ENCODE results near the gene ANXA5. TPM values are rescaled to one million over a fixed set of nuclear protein-coding genes. Genes with fewer than 3 reads are reported as not detected.
A peak's percentile ranks its signal among the peaks of the same experiment; 100 is the strongest.

ANXA5 gene
- total RNA-seq, 8 experiments from 2014 or later = 54.5 to 428 (median 132) TPM

DNA sequence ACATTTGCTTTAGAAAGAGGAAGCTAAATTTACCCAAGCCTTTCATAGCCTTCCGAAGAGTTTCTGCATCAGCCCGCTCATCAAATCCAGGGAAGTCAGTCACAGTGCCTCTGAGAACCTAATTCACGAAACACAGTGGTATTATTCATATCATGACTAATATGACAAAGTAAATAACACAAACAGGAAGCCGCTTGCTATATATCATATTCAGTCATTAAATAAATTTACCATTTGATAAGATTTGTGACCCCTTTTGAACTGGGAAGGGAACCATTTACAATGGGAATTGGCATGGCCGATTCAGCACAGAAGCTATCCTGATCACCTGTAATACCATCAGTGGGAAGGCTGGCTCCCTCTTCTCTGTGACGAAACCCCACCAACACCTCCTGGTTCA, 10.5 kb downstream of the ANXA5 start:
- Histone ChIP-seq H3K27ac (no peak overlapping the region), H3K4me3 (no peak overlapping the region), H3K4me1 (replicated peaks in 1 of 2) (no peaks in the 10 kb centered on the region)
- 69 to 100% (median 93%) methylated on average over 1 to 6 of the region's 6 CpGs; no CpG with 5 or more reads in 1 of the 10 experiments for WGBS, 10 experiments
- in situ Hi-C loops (cut with MboI; ENCODE audit: low pct_unique_long_range_greater_than_20kb in 2 of 9, low sequenced_read_pairs in 9 of 9, unreplicated experiment in 9 of 9) = no loop called here
- ATAC-seq (replicated peaks in 6 of 8) = no peak

DNA sequence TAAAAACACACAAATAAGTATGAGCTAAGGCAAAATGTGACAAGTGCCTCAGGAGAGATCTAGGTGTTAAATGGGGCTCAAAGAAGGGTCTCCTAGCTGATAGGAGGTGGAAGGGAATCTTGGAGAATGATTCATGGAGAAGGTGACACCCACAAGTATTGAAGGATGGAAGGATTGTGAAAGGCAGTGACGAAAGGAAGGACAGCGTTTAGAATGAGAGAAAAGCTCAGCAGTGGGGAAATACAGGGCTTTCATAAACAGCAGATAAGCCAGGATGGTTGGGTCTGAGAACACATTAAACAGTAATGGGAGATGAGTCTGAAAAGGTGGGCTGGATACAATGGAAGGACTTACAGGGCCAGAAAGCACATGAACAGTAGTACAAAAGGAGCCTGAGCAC, 11.5 kb downstream of the ANXA5 start:
- Histone ChIP-seq H3K4me1 (replicated peaks in 1 of 2) (no peaks in the 10 kb centered on the region), H3K27ac (no peak overlapping the region), H3K4me3 (no peak overlapping the region)
- in situ Hi-C loops (cut with MboI; ENCODE audit: low pct_unique_long_range_greater_than_20kb in 2 of 9, low sequenced_read_pairs in 9 of 9, unreplicated experiment in 9 of 9) = no loop called here
- ATAC-seq (replicated peaks in 6 of 8) = no peak
- 83 to 100% (median 93%) methylated on average over 1 to 2 of the region's 2 CpGs; no CpG with 5 or more reads in 2 of the 10 experiments for WGBS, 10 experiments

DNA sequence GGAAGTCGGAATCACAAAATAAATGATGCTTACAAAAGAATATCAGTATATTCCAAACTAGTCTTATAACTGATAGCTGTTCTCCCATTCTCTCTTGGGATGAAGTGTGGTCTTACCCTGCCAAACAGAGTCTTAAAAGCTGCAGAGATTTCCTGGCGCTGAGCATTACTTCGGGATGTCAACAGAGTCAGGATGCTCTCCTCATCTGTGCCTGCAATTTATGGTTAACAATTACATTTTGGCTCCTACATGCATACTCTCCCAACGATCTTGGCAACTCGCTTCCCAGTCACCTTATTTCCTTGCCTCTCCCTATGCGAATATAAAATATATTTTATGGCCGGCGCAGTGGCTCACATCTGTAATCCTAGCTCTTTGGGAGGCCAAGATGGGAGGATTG, 12.2 kb downstream of the ANXA5 start:
- Histone ChIP-seq H3K4me1 (replicated peaks in 1 of 2) (no peaks in the 10 kb centered on the region), H3K4me3 (no peak overlapping the region), H3K27ac (no peak overlapping the region)
- no peak for ATAC-seq (replicated peaks in 6 of 8)
- in situ Hi-C loops (cut with MboI; ENCODE audit: low pct_unique_long_range_greater_than_20kb in 2 of 9, low sequenced_read_pairs in 9 of 9, unreplicated experiment in 9 of 9) = no loop called here
- 84 to 100% (median 95%) methylated on average over 1 to 6 of the region's 8 CpGs; no CpG with 5 or more reads in 1 of the 10 experiments for WGBS, 10 experiments

DNA sequence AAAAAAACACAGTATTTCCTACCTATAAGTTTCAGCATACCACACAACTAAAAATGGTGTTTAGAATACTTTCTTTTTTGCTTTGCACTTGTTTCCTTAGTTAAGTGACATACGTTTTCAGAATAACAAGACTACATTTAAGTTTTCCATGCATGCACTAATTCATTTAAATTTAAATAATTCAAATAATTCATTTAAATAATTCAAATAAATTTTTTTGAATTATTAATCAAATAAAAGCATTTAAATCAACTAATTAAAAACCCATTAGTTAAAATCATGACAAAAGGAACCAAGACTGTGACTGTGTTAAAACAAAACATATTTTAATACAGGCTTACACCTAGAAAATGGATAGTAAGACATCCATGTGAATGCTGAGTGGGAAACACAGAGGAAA, 12.8 kb downstream of the ANXA5 start:
- no peak for ATAC-seq (replicated peaks in 6 of 8)
- H3K27ac ChIP-seq = no peak overlapping the region
- in situ Hi-C loops (cut with MboI; ENCODE audit: low pct_unique_long_range_greater_than_20kb in 2 of 9, low sequenced_read_pairs in 9 of 9, unreplicated experiment in 9 of 9) = no loop called here
- 58 to 100% (median 92%) methylated on average over 1 of the region's 1 CpG; no CpG with 5 or more reads in 1 of the 10 experiments for WGBS, 10 experiments
- no peak overlapping the region for H3K4me3 ChIP-seq
- no peaks in the 10 kb centered on the region for H3K4me1 ChIP-seq (replicated peaks in 1 of 2)

DNA sequence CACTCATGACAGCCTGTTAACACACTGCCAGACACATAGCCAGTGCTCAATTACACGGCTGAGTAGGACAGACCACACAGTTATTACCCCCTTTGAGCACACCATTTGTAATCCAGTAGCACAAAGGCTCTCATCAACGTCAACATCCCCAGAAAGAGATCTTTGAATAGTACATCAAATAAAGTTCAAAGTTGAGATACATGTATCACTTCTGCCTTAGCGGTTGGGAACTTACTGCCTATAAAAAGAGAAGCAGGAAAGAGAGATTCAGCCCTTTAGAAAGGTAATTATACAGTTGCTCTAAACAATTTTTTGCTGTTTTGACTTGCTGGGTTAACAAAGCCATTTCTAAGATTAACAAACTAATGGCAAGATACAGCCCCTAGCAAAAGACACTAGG, 16.2 kb downstream of the ANXA5 start:
- in situ Hi-C loops (cut with MboI; ENCODE audit: low pct_unique_long_range_greater_than_20kb in 2 of 9, low sequenced_read_pairs in 9 of 9, unreplicated experiment in 9 of 9) = no loop called here
- no peak overlapping the region for H3K4me3 ChIP-seq
- no peak for ATAC-seq (replicated peaks in 6 of 8)
- no peak overlapping the region for H3K27ac ChIP-seq
- no peaks in the 10 kb centered on the region for H3K4me1 ChIP-seq (replicated peaks in 1 of 2)
- 23 to 71% (median 60%) methylated on average over 1 to 3 of the region's 3 CpGs; no CpG with 5 or more reads in 2 of the 10 experiments for WGBS, 10 experiments

DNA sequence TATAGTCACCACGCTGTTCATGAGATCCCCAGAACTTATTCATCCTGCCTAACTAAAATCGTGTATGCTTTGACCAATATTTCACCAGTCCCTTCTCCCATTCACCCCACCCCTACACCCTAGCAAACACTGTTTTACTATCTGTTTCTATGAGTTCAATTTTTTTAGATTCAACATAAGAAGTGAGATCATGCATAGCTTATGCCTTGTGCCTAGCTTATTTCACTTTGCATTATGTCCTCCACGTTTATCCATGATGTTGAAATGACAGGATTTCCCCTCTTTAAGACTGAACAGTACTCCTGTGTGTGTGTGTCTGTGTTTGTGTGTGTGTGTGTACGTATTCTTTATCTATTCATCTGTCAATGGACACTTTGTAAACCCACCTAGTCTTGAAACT, 16.8 kb downstream of the ANXA5 start:
- H3K4me1 ChIP-seq (replicated peaks in 1 of 2) = no peaks in the 10 kb centered on the region
- no peak overlapping the region for H3K27ac ChIP-seq
- H3K4me3 ChIP-seq = no peak overlapping the region
- WGBS, 10 experiments = 60 to 100% (median 90%) methylated on average over 1 to 4 of the region's 4 CpGs; no CpG with 5 or more reads in 1 of the 10 experiments
- no peak for ATAC-seq (replicated peaks in 6 of 8)
- in situ Hi-C loops (cut with MboI; ENCODE audit: low pct_unique_long_range_greater_than_20kb in 2 of 9, low sequenced_read_pairs in 9 of 9, unreplicated experiment in 9 of 9) = no loop called here

DNA sequence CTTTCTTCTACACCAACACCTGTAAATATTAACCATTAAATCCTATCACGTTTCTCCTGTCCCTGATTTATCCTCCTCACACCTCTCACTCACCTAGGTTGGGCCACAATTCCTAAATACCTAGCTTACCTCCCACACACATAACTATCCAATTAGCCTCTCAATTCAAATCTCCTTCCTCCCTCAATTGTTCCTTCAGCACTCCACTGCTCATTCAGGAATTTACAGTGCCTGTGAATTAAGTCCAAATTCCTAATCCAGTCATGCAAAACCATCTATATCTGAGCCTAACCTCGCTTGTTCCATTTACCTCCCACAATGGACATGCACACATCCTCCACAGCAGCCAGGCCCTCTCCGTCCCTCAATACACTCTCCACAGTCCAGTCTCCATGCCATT, 17.5 kb downstream of the ANXA5 start:
- no peak for ATAC-seq (replicated peaks in 6 of 8)
- in situ Hi-C loops (cut with MboI; ENCODE audit: low pct_unique_long_range_greater_than_20kb in 2 of 9, low sequenced_read_pairs in 9 of 9, unreplicated experiment in 9 of 9) = no loop called here
- WGBS, 10 experiments = 80 to 100% (median 100%) methylated on average over 1 to 2 of the region's 3 CpGs; no CpG with 5 or more reads in 2 of the 10 experiments
- Histone ChIP-seq H3K27ac (no peak overlapping the region), H3K4me1 (replicated peaks in 1 of 2) (no peaks in the 10 kb centered on the region), H3K4me3 (no peak overlapping the region)

DNA sequence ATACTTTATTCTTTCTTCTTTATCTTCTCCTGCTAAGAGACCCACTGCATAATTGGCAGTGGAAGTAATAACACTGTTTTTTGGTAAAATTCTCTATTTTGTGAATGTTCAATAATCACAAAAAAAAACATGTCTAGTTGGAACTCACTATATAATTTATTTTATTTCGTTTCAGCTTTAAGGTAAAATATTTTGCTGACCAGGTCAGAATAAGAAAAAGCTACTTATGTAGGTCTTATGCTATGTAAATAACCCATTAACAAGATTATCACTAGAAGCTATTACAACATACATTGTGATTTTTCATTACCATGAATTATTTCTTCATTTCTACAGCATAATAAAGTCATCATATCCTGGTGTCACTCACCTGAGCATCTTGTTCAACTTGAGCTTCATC, 19.3 kb downstream of the ANXA5 start:
- in situ Hi-C loops (cut with MboI; ENCODE audit: low pct_unique_long_range_greater_than_20kb in 2 of 9, low sequenced_read_pairs in 9 of 9, unreplicated experiment in 9 of 9) = no loop called here
- no peaks in the 10 kb centered on the region for H3K4me1 ChIP-seq (replicated peaks in 1 of 2)
- H3K27ac ChIP-seq = no peak overlapping the region
- WGBS, 10 experiments = 40 to 100% (median 100%) methylated on average over 1 of the region's 1 CpG; no CpG with 5 or more reads in 2 of the 10 experiments
- no peak overlapping the region for H3K4me3 ChIP-seq
- ATAC-seq (replicated peaks in 6 of 8) = no peak

DNA sequence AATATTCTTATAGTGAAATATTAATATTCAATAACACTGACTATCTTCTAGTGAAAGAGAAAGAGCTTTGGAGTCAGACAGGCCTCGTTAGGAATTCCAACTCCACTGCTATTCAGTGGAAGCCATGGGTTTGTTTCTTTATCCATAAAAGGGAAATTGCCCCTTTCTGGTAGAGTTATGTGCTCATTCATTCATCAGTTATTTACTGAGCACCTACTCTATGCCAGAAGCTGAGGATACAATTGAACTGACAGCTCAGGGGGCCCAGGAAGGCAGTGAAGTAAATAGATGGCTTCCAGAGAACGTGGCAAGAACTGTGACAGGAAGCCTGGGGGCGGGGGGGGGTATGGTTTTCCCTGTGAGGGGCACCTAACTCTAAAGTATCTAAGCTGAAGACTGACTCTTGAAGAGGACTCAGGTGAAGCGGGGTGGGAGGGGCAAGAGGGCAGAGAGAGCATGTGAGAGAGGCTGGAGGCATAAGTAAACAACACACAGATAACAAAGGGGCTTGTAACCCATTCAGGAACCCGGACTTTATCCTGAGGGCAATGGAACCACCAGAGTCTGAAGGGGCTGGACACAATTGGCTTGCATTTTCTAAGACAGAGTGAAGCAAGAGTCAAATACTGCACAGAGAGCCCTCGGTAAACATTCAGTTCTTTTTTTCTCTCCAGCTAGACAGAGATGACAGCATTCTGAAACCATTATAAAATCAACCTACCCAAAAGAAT, 20.3 kb downstream of the ANXA5 start:
- 22 to 100% (median 88%) methylated on average over 1 to 4 of the region's 6 CpGs; no CpG with 5 or more reads in 2 of the 10 experiments for WGBS, 10 experiments
- in situ Hi-C loops (cut with MboI; ENCODE audit: low pct_unique_long_range_greater_than_20kb in 2 of 9, low sequenced_read_pairs in 9 of 9, unreplicated experiment in 9 of 9) = no loop called here
- H3K27ac ChIP-seq = no peak overlapping the region
- H3K4me3 ChIP-seq = no peak overlapping the region
- peak in 2 of 8 experiments; percentile 48 to 66 for ATAC-seq (replicated peaks in 6 of 8)
- H3K4me1 ChIP-seq (replicated peaks in 1 of 2) = no peaks in the 10 kb centered on the region

DNA sequence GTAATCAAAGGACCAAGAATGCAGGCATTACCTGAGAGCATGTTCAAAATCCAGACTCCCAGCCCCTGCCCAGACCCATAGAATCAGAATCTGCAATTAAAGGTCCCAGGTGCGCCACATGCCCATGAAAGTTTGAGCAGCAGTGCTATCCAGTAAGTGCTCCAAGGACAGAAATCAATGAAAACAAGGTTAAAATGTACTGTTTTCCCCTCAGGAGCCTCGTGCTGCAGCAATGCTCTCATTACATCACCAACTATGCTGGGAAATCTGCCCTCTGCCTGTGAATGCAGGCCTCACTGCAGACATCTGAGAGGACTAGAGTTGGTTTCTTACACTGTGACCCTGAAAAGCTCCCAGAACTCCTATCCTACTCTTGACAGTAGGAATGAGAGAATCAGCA, 21.1 kb downstream of the ANXA5 start:
- no peak overlapping the region for H3K4me3 ChIP-seq
- peak in 6 of 8 experiments; percentile 36 to 92 (median 63) for ATAC-seq (replicated peaks in 6 of 8)
- H3K4me1 ChIP-seq (replicated peaks in 1 of 2) = no peaks in the 10 kb centered on the region
- in situ Hi-C loops (cut with MboI; ENCODE audit: low pct_unique_long_range_greater_than_20kb in 2 of 9, low sequenced_read_pairs in 9 of 9, unreplicated experiment in 9 of 9) = no loop called here
- 20 to 100% (median 88%) methylated on average over 1 to 2 of the region's 2 CpGs; no CpG with 5 or more reads in 2 of the 10 experiments for WGBS, 10 experiments
- no peak overlapping the region for H3K27ac ChIP-seq

DNA sequence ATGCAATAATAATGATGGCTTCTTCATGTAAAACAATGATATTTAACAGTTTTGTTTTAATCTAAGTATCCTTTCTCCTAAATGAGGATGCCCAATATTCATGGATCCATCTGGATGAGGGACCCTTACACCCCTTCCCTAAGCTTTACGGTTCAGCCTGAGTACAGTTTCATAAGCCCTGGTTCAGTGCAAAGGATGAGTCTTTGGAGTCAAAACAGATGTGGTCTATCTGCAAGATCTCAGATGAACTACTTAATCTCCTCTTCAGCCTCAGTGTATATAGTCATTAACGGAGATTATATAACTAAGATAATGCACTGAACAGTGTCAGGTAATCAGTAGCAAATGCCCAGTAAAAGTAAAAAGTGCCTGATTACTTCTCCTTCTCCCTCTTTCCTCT, 22.1 kb downstream of the ANXA5 start:
- no peak for ATAC-seq (replicated peaks in 6 of 8)
- Histone ChIP-seq H3K27ac (no peak overlapping the region), H3K4me1 (replicated peaks in 1 of 2) (no peaks in the 10 kb centered on the region), H3K4me3 (no peak overlapping the region)
- in situ Hi-C loops (cut with MboI; ENCODE audit: low pct_unique_long_range_greater_than_20kb in 2 of 9, low sequenced_read_pairs in 9 of 9, unreplicated experiment in 9 of 9) = loop anchor here in 1 of 9 experiments (25.0 kb wide), 1 partner anchor 487 kb away; no protein-coding TSS in a partner anchor
- WGBS, 10 experiments = 80 to 100% (median 100%) methylated on average over 1 to 2 of the region's 2 CpGs; no CpG with 5 or more reads in 4 of the 10 experiments

DNA sequence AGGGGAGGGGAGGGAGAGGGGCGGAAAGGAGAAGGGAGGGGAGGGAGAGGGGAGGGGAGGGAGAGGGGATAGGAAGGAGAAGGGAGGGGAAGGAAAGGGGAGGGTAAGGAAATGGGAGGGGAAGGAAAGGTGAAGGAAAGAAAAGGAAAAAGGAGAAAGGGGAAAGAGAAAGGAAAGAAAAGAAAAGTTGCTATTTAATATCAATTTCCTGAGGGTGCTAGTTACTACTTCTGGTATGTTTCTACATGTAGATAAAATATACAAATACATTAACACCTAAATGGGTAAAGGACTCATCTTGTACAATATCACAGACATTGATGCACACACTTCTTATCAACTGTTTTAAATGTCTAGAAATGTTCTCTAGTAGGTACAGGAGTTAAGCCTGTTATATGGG, 22.6 kb downstream of the ANXA5 start:
- Histone ChIP-seq H3K4me1 (replicated peaks in 1 of 2) (no peaks in the 10 kb centered on the region), H3K4me3 (no peak overlapping the region), H3K27ac (no peak overlapping the region)
- in situ Hi-C loops (cut with MboI; ENCODE audit: low pct_unique_long_range_greater_than_20kb in 2 of 9, low sequenced_read_pairs in 9 of 9, unreplicated experiment in 9 of 9) = loop anchor here in 1 of 9 experiments (25.0 kb wide), 1 partner anchor 487 kb away; no protein-coding TSS in a partner anchor
- no CpG with 5 or more reads among the region's 1 CpG for WGBS, 10 experiments
- ATAC-seq (replicated peaks in 6 of 8) = no peak

DNA sequence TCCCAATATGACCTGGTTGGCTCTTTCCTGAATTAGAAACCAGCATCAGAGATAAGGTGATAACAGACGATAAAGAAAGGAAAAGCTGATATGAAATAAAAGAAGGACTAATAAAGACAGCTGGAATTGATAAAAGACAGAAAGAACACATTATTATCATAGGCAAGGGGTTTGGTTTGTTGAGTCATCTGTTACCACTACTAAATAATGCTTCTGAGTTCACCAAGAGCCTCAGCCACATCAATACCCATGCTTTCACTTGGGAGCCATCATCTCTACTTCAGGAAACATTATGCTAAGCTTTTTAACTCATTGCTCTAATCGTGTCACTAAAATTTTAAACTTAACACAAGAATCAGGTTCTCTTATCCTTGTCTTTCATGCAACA, 27.6 kb downstream of the ANXA5 start:
- no peak for ATAC-seq (replicated peaks in 6 of 8)
- H3K4me3 ChIP-seq = no peak overlapping the region
- WGBS, 10 experiments = 0 to 100% (median 89%) methylated on average over 1 to 2 of the region's 2 CpGs; no CpG with 5 or more reads in 1 of the 10 experiments
- in situ Hi-C loops (cut with MboI; ENCODE audit: low pct_unique_long_range_greater_than_20kb in 2 of 9, low sequenced_read_pairs in 9 of 9, unreplicated experiment in 9 of 9) = loop anchor here in 1 of 9 experiments (25.0 kb wide), 1 partner anchor 482 kb away; no protein-coding TSS in a partner anchor
- H3K27ac ChIP-seq = no peak overlapping the region
- H3K4me1 ChIP-seq (replicated peaks in 1 of 2) = no peaks in the 10 kb centered on the region
